GM23338 (cell line): Measurements from ENCODE around the gene RNF43. TPM values are rescaled to one million over a fixed set of nuclear protein-coding genes. Genes with fewer than 3 reads are reported as not detected.

ENCODE experiments used
- ATAC-seq: fragments of 200-7000 bp; cut with Tn5 transposase; 3 replicates; pipeline ENCODE4 v1.9.1; 2020
- DNase-seq: peaks from one replicate; pipeline ENCODE4 v3.0.0-alpha.2; 2015; ENCODE audit warnings: low spot score
- H2AFZ ChIP-seq: fragments of 200-600 bp; sonication (generic); 2 replicates; pipeline ENCODE4 v1.8.0; 2016; ENCODE audit warnings: antibody characterized with exemption, mild to moderate bottlenecking, moderate library complexity
- H3F3A ChIP-seq: fragments of 200-600 bp; sonication (generic); replicated peaks from 2 replicates; pipeline ENCODE4 v1.8.0; 2017; ENCODE audit warnings: antibody characterized with exemption, mixed run types, low read depth
- H3K27ac ChIP-seq: fragments of 200-600 bp; sonication (generic); 2 replicates; pipeline ENCODE4 v1.6.1; 2016; ENCODE audit warnings: low read depth
- H3K27me3 ChIP-seq: fragments of 200-600 bp; sonication (generic); 2 replicates; pipeline ENCODE4 v1.8.0; 2016; ENCODE audit warnings: mild to moderate bottlenecking, mixed run types, moderate library complexity; ENCODE audit not compliant: insufficient read depth
- H3K36me3 ChIP-seq: fragments of 200-600 bp; sonication (generic); 2 replicates; pipeline ENCODE4 v1.8.0; 2016; ENCODE audit warnings: mild to moderate bottlenecking; ENCODE audit not compliant: insufficient read depth
- H3K4me1 ChIP-seq: fragments of 200-600 bp; sonication (generic); 2 replicates; pipeline ENCODE4 v1.8.0; 2016; ENCODE audit warnings: mild to moderate bottlenecking, moderate library complexity; ENCODE audit not compliant: insufficient read depth
- H3K4me2 ChIP-seq: fragments of 200-600 bp; sonication (generic); 2 replicates; pipeline ENCODE4 v1.7.1; 2017; ENCODE audit warnings: mixed run types
- H3K4me3 ChIP-seq: fragments of 200-600 bp; sonication (generic); 2 replicates; pipeline ENCODE4 v1.6.1; 2016; ENCODE audit warnings: mixed run types
- H3K79me2 ChIP-seq: fragments of 200-600 bp; sonication (generic); replicated peaks from 2 replicates; pipeline ENCODE4 v1.8.0; 2017; ENCODE audit warnings: mild to moderate bottlenecking; ENCODE audit not compliant: insufficient read depth
- H3K9me2 ChIP-seq: fragments of 200-600 bp; sonication (generic); 2 replicates; pipeline ENCODE4 v1.8.0; 2017; ENCODE audit not compliant: insufficient read depth
- H4K20me1 ChIP-seq: fragments of 200-600 bp; sonication (generic); replicated peaks from 2 replicates; pipeline ENCODE4 v1.8.0; 2017; ENCODE audit warnings: mild to moderate bottlenecking; ENCODE audit not compliant: insufficient read depth
- H3K27ac Mint-ChIP-seq: 2 replicates; pipeline ENCODE4 v1.8.0; 2020; ENCODE audit warnings: inconsistent platforms, mild to moderate bottlenecking, moderate library complexity, mixed read lengths
- H3K27me3 Mint-ChIP-seq: 3 replicates; pipeline ENCODE4 v1.8.0; 2022; ENCODE audit warnings: low read depth, mild to moderate bottlenecking, moderate library complexity, mixed read lengths, inconsistent platforms; ENCODE audit not compliant: insufficient read depth, poor library complexity
- H3K36me3 Mint-ChIP-seq: 3 replicates; pipeline ENCODE4 v1.8.0; 2021; ENCODE audit warnings: low read depth, mild to moderate bottlenecking, inconsistent platforms, moderate library complexity, mixed read lengths
- H3K4me1 Mint-ChIP-seq: 3 replicates; pipeline ENCODE4 v1.8.0; 2020; ENCODE audit warnings: mild to moderate bottlenecking, inconsistent platforms, mixed read lengths
- H3K4me3 Mint-ChIP-seq: 3 replicates; pipeline ENCODE4 v1.8.0; 2021; ENCODE audit warnings: moderate library complexity, mild to moderate bottlenecking, inconsistent platforms, mixed read lengths
- H3K9me3 Mint-ChIP-seq: 3 replicates; pipeline ENCODE4 v1.8.0; 2020; ENCODE audit warnings: moderate library complexity, mild to moderate bottlenecking, inconsistent platforms, mixed read lengths
- ZNF331 ChIP-seq: fragments of 250-450 bp; sonication (Bioruptor Pico); IDR thresholded peaks from 2 replicates; pipeline ENCODE4 v1.5.0; 2020; ENCODE audit warnings: low read depth, mild to moderate bottlenecking, moderate library complexity
- polyA plus RNA-seq: library from polyadenylated mRNA; unstranded; fragments of >200 nt; fragmentation: Nextera tagmentation; extraction: Ambion mirVana; gene quantifications from 2 replicates; pipeline ENCODE4 v1.2.1, GENCODE V29; 2016
- total RNA-seq: library from RNA; depleted of rRNA; stranded (reverse); fragments of >200 nt; shearing (Covaris generic); gene quantifications from 2 replicates; pipeline ENCODE4 v1.2.3, GENCODE V29; 2014; rRNA removed

The RNF43 gene
- total and polyA plus RNA-seq, 2 experiments from 2014 or later = 0.58 to 2.2 TPM

DNA sequence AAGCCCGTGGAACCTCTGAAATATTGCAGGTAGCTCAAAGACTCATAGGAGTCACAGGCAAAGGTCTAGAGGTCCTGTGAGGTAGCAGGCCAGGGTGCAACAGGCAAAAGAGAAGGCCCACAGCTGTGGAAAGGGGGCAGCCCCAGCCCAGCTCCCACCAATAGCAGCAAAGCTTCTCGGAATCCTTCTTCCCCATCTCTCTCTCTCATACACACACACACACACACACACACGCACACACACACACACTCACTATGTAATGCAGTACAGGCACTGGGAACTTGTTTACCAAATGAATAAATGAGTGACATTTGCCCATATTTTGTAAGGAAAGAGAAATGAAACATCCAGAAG, 48.5 kb downstream of the RNF43 start:
- Histone ChIP-seq H3K79me2 (no peaks in the 10 kb centered on the region), H4K20me1 (no peaks in the 10 kb centered on the region), H3K4me1 (no peaks in the 10 kb centered on the region), H3K27me3 (no peaks in the 10 kb centered on the region), H3K27ac (no peak overlapping the region), H2AFZ (no peak overlapping the region), H3F3A (no peaks in the 10 kb centered on the region), H3K9me2 (no peaks in the 10 kb centered on the region), H3K4me3 (no peak overlapping the region), H3K4me2 (no peak overlapping the region), H3K36me3 (no peaks in the 10 kb centered on the region)
- H3K4me1 Mint-ChIP-seq = peaks cover 6% of the 10 kb centered on the region
- H3K36me3 Mint-ChIP-seq = no peaks in the 10 kb centered on the region
- ATAC-seq (no peak), DNase-seq (no peak)
- no peak for TF ChIP-seq ZNF331 (CRISPR knock-in tag)
- no peak overlapping the region for H3K27ac Mint-ChIP-seq
- no peaks in the 10 kb centered on the region for H3K9me3 Mint-ChIP-seq
- no peak overlapping the region for H3K4me3 Mint-ChIP-seq
- peaks cover 19% of the 10 kb centered on the region for H3K27me3 Mint-ChIP-seq

Other genes with a start within 250 kb of the RNF43 start
- 0.10 TPM in 1 of 2 replicates, not detected in the other for gene EPX, start 224.8 kb downstream of the RNF43 start, total RNA-seq
- not detected in 2 replicates for gene EPX, start 224.8 kb downstream of the RNF43 start, polyA plus RNA-seq
- gene MKS1, start 198.3 kb downstream of the RNF43 start, total RNA-seq = 17.4 and 21.6 TPM in 2 replicates
- gene MKS1, start 198.3 kb downstream of the RNF43 start, polyA plus RNA-seq = 11.9 and 14.0 TPM in 2 replicates
- 0.35 and 0.62 TPM in 2 replicates for gene LPO, start 178.9 kb downstream of the RNF43 start, total RNA-seq
- 0.13 and 0.50 TPM in 2 replicates for gene LPO, start 178.9 kb downstream of the RNF43 start, polyA plus RNA-seq
- gene MPO, start 136.6 kb downstream of the RNF43 start, total RNA-seq = 0.12 TPM in 1 of 2 replicates, not detected in the other
- 0.08 TPM in 1 of 2 replicates, not detected in the other for gene MPO, start 136.6 kb downstream of the RNF43 start, polyA plus RNA-seq
- 11.8 and 12.9 TPM in 2 replicates for gene TSPOAP1, start 88.7 kb downstream of the RNF43 start, total RNA-seq
- gene TSPOAP1, start 88.7 kb downstream of the RNF43 start, polyA plus RNA-seq = 6.3 and 7.3 TPM in 2 replicates
- gene SUPT4H1, start 65.3 kb downstream of the RNF43 start, total RNA-seq = 82.2 and 87.0 TPM in 2 replicates
- 73.9 and 83.7 TPM in 2 replicates for gene SUPT4H1, start 65.3 kb downstream of the RNF43 start, polyA plus RNA-seq
- gene HSF5, start 70.9 kb upstream of the RNF43 start, total RNA-seq = 0.23 and 0.24 TPM in 2 replicates
- gene HSF5, start 70.9 kb upstream of the RNF43 start, polyA plus RNA-seq = not detected in 2 replicates
- gene MTMR4, start 97.1 kb upstream of the RNF43 start, total RNA-seq = 40.2 and 42.2 TPM in 2 replicates
- 8.8 and 11.1 TPM in 2 replicates for gene MTMR4, start 97.1 kb upstream of the RNF43 start, polyA plus RNA-seq